Measurements from ENCODE around the gene HUS1.
"Not testable (repeated sequence)": the region's sequence is repeated elsewhere in the genome, so short reads cannot be mapped to it uniquely, and the experiment has no call there.

HUS1 gene

GRCh38 chr7:47945261-47946015 lies 34.0 kb downstream of the HUS1 start:
- DNase-seq (ENCODE audit: low read depth in 3 of 3, low spot score in 1 of 3): peak; percentile 30 to 68 (median 31)

GRCh38 chr7:47944536-47945260 lies 34.7 kb downstream of the HUS1 start:
- no peak for DNase-seq (ENCODE audit: low read depth in 3 of 3, low spot score in 1 of 3)

- DNase-seq (ENCODE audit: low read depth in 3 of 3, low spot score in 1 of 3): no peak
Measured at GRCh38 chr7:47943676-47944474, 35.5 kb downstream of the HUS1 start.

- DNase-seq (ENCODE audit: low read depth in 3 of 3, low spot score in 1 of 3): not testable (repeated sequence)
Measured at GRCh38 chr7:47942651-47943050, 36.8 kb downstream of the HUS1 start.

- no peak for DNase-seq (ENCODE audit: low read depth in 3 of 3, low spot score in 1 of 3)
Measured at GRCh38 chr7:47942132-47942531, 37.3 kb downstream of the HUS1 start.

- DNase-seq (ENCODE audit: low read depth in 3 of 3, low spot score in 1 of 3): no peak
Measured at GRCh38 chr7:47941136-47941844, 38.1 kb downstream of the HUS1 start.

GRCh38 chr7:47940088-47941013 lies 39.1 kb downstream of the HUS1 start:
- DNase-seq (ENCODE audit: low read depth in 3 of 3, low spot score in 1 of 3): no peak

GRCh38 chr7:47939425-47940036 lies 39.9 kb downstream of the HUS1 start:
- DNase-seq (ENCODE audit: low read depth in 3 of 3, low spot score in 1 of 3): no peak

- DNase-seq (ENCODE audit: low read depth in 3 of 3, low spot score in 1 of 3): no peak
Measured at GRCh38 chr7:47938574-47939165, 40.7 kb downstream of the HUS1 start.

GRCh38 chr7:47937711-47938573 lies 41.5 kb downstream of the HUS1 start:
- DNase-seq (ENCODE audit: low read depth in 3 of 3, low spot score in 1 of 3): no peak

- DNase-seq (ENCODE audit: low read depth in 3 of 3, low spot score in 1 of 3): no peak
Measured at GRCh38 chr7:47937065-47937687, 42.2 kb downstream of the HUS1 start.

GRCh38 chr7:47936323-47936722 lies 43.1 kb downstream of the HUS1 start:
- no peak for DNase-seq (ENCODE audit: low read depth in 3 of 3, low spot score in 1 of 3)

- no peak for DNase-seq (ENCODE audit: low read depth in 3 of 3, low spot score in 1 of 3)
Measured at GRCh38 chr7:47935336-47935735, 44.1 kb downstream of the HUS1 start.

- no peak for DNase-seq (ENCODE audit: low read depth in 3 of 3, low spot score in 1 of 3)
Measured at GRCh38 chr7:47934831-47935230, 44.6 kb downstream of the HUS1 start.

- no peak for DNase-seq (ENCODE audit: low read depth in 3 of 3, low spot score in 1 of 3)
Measured at GRCh38 chr7:47933215-47933614, 46.2 kb downstream of the HUS1 start.

- no peak for DNase-seq (ENCODE audit: low read depth in 3 of 3, low spot score in 1 of 3)
Measured at GRCh38 chr7:47932466-47933037, 46.9 kb downstream of the HUS1 start.

GRCh38 chr7:47932016-47932415 lies 47.4 kb downstream of the HUS1 start:
- no peak for DNase-seq (ENCODE audit: low read depth in 3 of 3, low spot score in 1 of 3)

All from stimulated activated CD4-positive, alpha-beta T cell treated with anti-CD3 and anti-CD28 coated beads, TNF-alpha, amount 100 ng/mL, for 1 hour (primary cell).